WTC11 (cell line): ENCODE measurements around the gene PPTC7. TPM values are rescaled to one million over a fixed set of nuclear protein-coding genes. Genes with fewer than 3 reads are reported as not detected.

Source experiments
- ATAC-seq: fragments of 200-7000 bp; cut with Tn5 transposase; 2 replicates; pipeline ENCODE4 v1.10.0; 2021; ENCODE audit warnings: mild to moderate bottlenecking, moderate library complexity
- CTCF ChIA-PET: fragments of 300-600 bp; sonication (Branson Sonifier 250); formaldehyde crosslinking; loops from one replicate; lab custom pipeline; 2021; ENCODE audit warnings: antibody characterized with exemption; lab: Charles Lee
- POLR2A ChIA-PET: fragments of 350-600 bp; sonication (Branson Sonifier 250); formaldehyde crosslinking; loops from one replicate; lab custom pipeline; 2021; ENCODE audit warnings: antibody characterized with exemption; lab: Charles Lee
- DNase-seq: peaks from one replicate; pipeline ENCODE4 v3.0.0; 2021; ENCODE audit warnings: low spot score
- H3K27ac Mint-ChIP-seq: 2 replicates; pipeline ENCODE4 v1.8.0; 2021; ENCODE audit warnings: mixed read lengths
- H3K27me3 Mint-ChIP-seq: 2 replicates; pipeline ENCODE4 v1.8.0; 2021; ENCODE audit warnings: low read depth, mild to moderate bottlenecking, moderate library complexity, mixed read lengths
- H3K36me3 Mint-ChIP-seq: 2 replicates; pipeline ENCODE4 v1.8.0; 2021; ENCODE audit warnings: mixed read lengths
- H3K4me1 Mint-ChIP-seq: 2 replicates; pipeline ENCODE4 v1.8.0; 2022; ENCODE audit warnings: mixed read lengths
- H3K4me3 Mint-ChIP-seq: 2 replicates; pipeline ENCODE4 v1.8.0; 2021; ENCODE audit warnings: mild to moderate bottlenecking, moderate library complexity, mixed read lengths
- H3K9me3 Mint-ChIP-seq: 2 replicates; pipeline ENCODE4 v1.8.0; 2021; ENCODE audit warnings: mixed read lengths
- CBFB ChIP-seq: sonication (generic); formaldehyde crosslinking; IDR thresholded peaks from 2 replicates; pipeline ENCODE4 v1.8.1; 2022; ENCODE audit warnings: mild to moderate bottlenecking, low read depth, missing genetic modification reagents
- EMX1 ChIP-seq: fragments of 250-450 bp; sonication (Bioruptor Pico); IDR thresholded peaks from 2 replicates; pipeline ENCODE4 v1.8.0; 2021; ENCODE audit warnings: mild to moderate bottlenecking
- FOXJ3 ChIP-seq: sonication (generic); formaldehyde crosslinking; IDR thresholded peaks from 2 replicates; pipeline ENCODE4 v1.9.0; 2021; ENCODE audit warnings: missing genetic modification reagents, mild to moderate bottlenecking, borderline replicate concordance
- FOXK1 ChIP-seq: sonication (generic); formaldehyde crosslinking; IDR thresholded peaks from 2 replicates; pipeline ENCODE4 v1.8.0; 2022; ENCODE audit warnings: mild to moderate bottlenecking, moderate library complexity, missing genetic modification reagents
- GTF2I ChIP-seq: fragments of 250-450 bp; sonication (Bioruptor Pico); conservative IDR thresholded peaks from 2 replicates; pipeline ENCODE4 v1.4.0; 2021; ENCODE audit warnings: mild to moderate bottlenecking
- JUN ChIP-seq: sonication (generic); formaldehyde crosslinking; IDR thresholded peaks from 2 replicates; pipeline ENCODE4 v1.8.0; 2023; ENCODE audit warnings: mild to moderate bottlenecking, missing genetic modification reagents
- NFATC4 ChIP-seq: fragments of 250-450 bp; sonication (Bioruptor Pico); IDR thresholded peaks from 2 replicates; pipeline ENCODE4 v1.9.0; 2021; ENCODE audit warnings: mild to moderate bottlenecking
- RORB ChIP-seq: fragments of 250-450 bp; sonication (Bioruptor Pico); IDR thresholded peaks from 2 replicates; pipeline ENCODE4 v1.9.0; 2021; ENCODE audit warnings: mild to moderate bottlenecking
- SMAD3 ChIP-seq: sonication (generic); formaldehyde crosslinking; IDR thresholded peaks from 2 replicates; pipeline ENCODE4 v1.8.0; 2022; ENCODE audit warnings: missing genetic modification reagents, mild to moderate bottlenecking, borderline replicate concordance
- SOX15 ChIP-seq: fragments of 250-450 bp; sonication (Bioruptor Pico); IDR thresholded peaks from 2 replicates; pipeline ENCODE4 v1.9.0; 2021; ENCODE audit warnings: mild to moderate bottlenecking
- SP1 ChIP-seq: sonication (generic); formaldehyde crosslinking; conservative IDR thresholded peaks from 2 replicates; pipeline ENCODE4 v1.8.1; 2022; ENCODE audit warnings: missing genetic modification reagents
- TCF7 ChIP-seq: sonication (generic); formaldehyde crosslinking; IDR thresholded peaks from 2 replicates; pipeline ENCODE4 v1.8.0; 2022; ENCODE audit warnings: mild to moderate bottlenecking, low read depth, missing genetic modification reagents, moderate library complexity
- TEAD1 ChIP-seq: sonication (generic); formaldehyde crosslinking; IDR thresholded peaks from 2 replicates; pipeline ENCODE4 v1.8.0; 2022; ENCODE audit warnings: mild to moderate bottlenecking, missing genetic modification reagents
- TEAD4 ChIP-seq: sonication (generic); formaldehyde crosslinking; IDR thresholded peaks from 2 replicates; pipeline ENCODE4 v1.8.0; 2022; ENCODE audit warnings: mild to moderate bottlenecking, missing genetic modification reagents
- TP53 ChIP-seq: sonication (generic); formaldehyde crosslinking; IDR thresholded peaks from 2 replicates; pipeline ENCODE4 v1.8.1; 2023; ENCODE audit warnings: mild to moderate bottlenecking, missing genetic modification reagents
- USF2 ChIP-seq: sonication (generic); formaldehyde crosslinking; IDR thresholded peaks from 2 replicates; pipeline ENCODE4 v1.8.1; 2023; ENCODE audit warnings: mild to moderate bottlenecking, missing genetic modification reagents, moderate library complexity
- ZNF416 ChIP-seq: fragments of 250-450 bp; sonication (Bioruptor Pico); IDR thresholded peaks from 2 replicates; pipeline ENCODE4 v1.9.0; 2021; ENCODE audit warnings: mild to moderate bottlenecking, inconsistent platforms
- ZSCAN18 ChIP-seq: fragments of 250-450 bp; sonication (Bioruptor Pico); IDR thresholded peaks from 2 replicates; pipeline ENCODE4 v2.1.2; 2022; ENCODE audit warnings: mild to moderate bottlenecking, moderate library complexity
- total RNA-seq: library from RNA; stranded (reverse); gene quantifications from 3 replicates; pipeline ENCODE4 v1.2.3, GENCODE V29; 2021
- TF ChIP-seq, protein P1 (sequence below): sonication (generic); formaldehyde crosslinking; conservative IDR thresholded peaks from 2 replicates; pipeline ENCODE4 v1.8.1; 2023; ENCODE audit warnings: mild to moderate bottlenecking, low read depth, missing genetic modification reagents, moderate library complexity
- TF ChIP-seq, protein P2 (sequence below): sonication (generic); formaldehyde crosslinking; IDR thresholded peaks from 2 replicates; pipeline ENCODE4 v1.8.1; 2022; ENCODE audit warnings: mild to moderate bottlenecking, moderate library complexity, missing genetic modification reagents
- TF ChIP-seq, protein P3 (sequence below): sonication (generic); formaldehyde crosslinking; IDR thresholded peaks from 2 replicates; pipeline ENCODE4 v1.8.0; 2023; ENCODE audit warnings: missing genetic modification reagents
- TF ChIP-seq, protein P4 (sequence below): fragments of 250-450 bp; sonication (Bioruptor Pico); IDR thresholded peaks from 2 replicates; pipeline ENCODE4 v1.9.0; 2021; ENCODE audit warnings: mild to moderate bottlenecking
- TF ChIP-seq, protein P5 (sequence below): sonication (generic); formaldehyde crosslinking; IDR thresholded peaks from 2 replicates; pipeline ENCODE4 v1.8.1; 2023; ENCODE audit warnings: mild to moderate bottlenecking, missing genetic modification reagents

Gene PPTC7
- total RNA-seq, 1 experiment from 2014 or later, result 15.6 TPM

DNA sequence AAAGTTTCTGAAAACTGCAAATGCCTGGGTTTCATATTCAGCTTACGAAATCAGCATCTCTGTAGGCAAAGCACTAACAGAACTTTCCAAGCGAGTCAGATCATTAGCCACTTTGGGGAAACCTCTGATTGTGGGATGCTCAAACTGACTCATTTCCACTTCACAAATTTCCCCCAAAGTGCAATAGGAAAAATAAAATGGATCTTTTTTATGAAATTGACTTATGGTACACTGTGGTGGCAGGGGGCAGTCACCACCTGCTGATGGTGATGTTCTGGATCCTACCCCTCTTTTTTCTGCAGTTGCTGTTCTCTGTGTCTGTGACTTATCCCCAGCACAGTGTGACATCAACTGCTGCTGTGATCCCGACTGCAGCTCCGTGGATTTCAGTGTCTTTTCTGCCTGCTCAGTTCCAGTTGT is 36.4 kb upstream of the PPTC7 start:
- 0 out of 2 replicates have a peak, but pooled peaks cover 3% of the 10 kb centered on the region for H3K4me1 Mint-ChIP-seq
- TF ChIP-seq, protein P1, sequence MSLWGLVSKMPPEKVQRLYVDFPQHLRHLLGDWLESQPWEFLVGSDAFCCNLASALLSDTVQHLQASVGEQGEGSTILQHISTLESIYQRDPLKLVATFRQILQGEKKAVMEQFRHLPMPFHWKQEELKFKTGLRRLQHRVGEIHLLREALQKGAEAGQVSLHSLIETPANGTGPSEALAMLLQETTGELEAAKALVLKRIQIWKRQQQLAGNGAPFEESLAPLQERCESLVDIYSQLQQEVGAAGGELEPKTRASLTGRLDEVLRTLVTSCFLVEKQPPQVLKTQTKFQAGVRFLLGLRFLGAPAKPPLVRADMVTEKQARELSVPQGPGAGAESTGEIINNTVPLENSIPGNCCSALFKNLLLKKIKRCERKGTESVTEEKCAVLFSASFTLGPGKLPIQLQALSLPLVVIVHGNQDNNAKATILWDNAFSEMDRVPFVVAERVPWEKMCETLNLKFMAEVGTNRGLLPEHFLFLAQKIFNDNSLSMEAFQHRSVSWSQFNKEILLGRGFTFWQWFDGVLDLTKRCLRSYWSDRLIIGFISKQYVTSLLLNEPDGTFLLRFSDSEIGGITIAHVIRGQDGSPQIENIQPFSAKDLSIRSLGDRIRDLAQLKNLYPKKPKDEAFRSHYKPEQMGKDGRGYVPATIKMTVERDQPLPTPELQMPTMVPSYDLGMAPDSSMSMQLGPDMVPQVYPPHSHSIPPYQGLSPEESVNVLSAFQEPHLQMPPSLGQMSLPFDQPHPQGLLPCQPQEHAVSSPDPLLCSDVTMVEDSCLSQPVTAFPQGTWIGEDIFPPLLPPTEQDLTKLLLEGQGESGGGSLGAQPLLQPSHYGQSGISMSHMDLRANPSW, result no peak
- TF ChIP-seq JUN (CRISPR knock-in tag) (no peak), GTF2I (CRISPR knock-in tag) (no peak)
- TF ChIP-seq, all 79 proteins: peak for 0
- no peak overlapping the region for H3K27ac Mint-ChIP-seq
- DNase-seq (no peak), ATAC-seq (no peak)
- POLR2A ChIA-PET, result no interaction called here
- no peaks in the 10 kb centered on the region for H3K36me3 Mint-ChIP-seq
- CTCF ChIA-PET, result interaction anchor here (0.8 to 1.7 kb wide), 2 partner anchors 170 to 188 kb away, joined by 3 read pairs; partner anchors contain the start of gene ARPC3
- H3K27me3 Mint-ChIP-seq, result peaks cover 4% of the 10 kb centered on the region; the same call in 1 of the 2 replicates
- no peaks in the 10 kb centered on the region for H3K9me3 Mint-ChIP-seq
- H3K4me3 Mint-ChIP-seq, result no peak overlapping the region

DNA sequence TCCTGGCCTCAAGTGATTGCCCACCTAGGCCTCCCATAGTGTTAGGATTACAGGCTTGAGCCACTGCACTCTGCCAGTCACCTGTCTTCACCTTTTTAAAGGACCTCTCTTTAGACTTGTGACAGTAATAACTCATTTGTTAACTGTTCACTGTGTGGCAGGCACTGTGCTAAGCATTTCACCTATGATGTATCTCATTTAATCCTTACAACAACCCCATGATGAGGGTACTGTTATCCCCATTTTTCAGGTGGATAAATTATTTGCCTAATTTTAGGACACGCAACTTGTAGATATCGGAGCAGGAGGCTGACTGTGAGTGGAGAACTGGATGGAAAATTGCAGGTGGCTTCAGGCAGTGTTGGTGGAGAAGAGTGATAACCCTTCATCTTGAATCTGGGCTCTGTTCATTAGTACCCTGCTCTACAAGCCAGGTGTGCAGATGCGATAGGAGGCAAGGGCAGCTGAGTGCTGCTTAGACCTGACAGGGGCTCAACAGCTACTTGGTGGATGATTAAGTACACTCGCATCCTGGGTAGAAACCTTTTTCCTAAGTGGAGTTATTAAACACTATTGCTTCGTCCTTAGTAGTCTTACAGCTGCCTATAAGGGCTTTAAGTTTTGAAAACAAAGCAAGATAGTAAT is 33.5 kb upstream of the PPTC7 start:
- Mint-ChIP-seq H3K4me1 (0 out of 2 replicates have a peak, but pooled peaks cover 3% of the 10 kb centered on the region), H3K4me3 (no peak overlapping the region), H3K27ac (no peak overlapping the region), H3K27me3 (peaks cover 4% of the 10 kb centered on the region), H3K9me3 (no peaks in the 10 kb centered on the region), H3K36me3 (no peaks in the 10 kb centered on the region)
- TF ChIP-seq JUN (CRISPR knock-in tag) (no peak), TP53 (no peak), CBFB (CRISPR knock-in tag) (no peak), TCF7 (CRISPR knock-in tag) (no peak), EMX1 (CRISPR knock-in tag) (no peak), USF2 (CRISPR knock-in tag) (no peak), NFATC4 (CRISPR knock-in tag) (no peak), TEAD1 (no peak), RORB (CRISPR knock-in tag) (no peak)
- TF ChIP-seq, protein P2, sequence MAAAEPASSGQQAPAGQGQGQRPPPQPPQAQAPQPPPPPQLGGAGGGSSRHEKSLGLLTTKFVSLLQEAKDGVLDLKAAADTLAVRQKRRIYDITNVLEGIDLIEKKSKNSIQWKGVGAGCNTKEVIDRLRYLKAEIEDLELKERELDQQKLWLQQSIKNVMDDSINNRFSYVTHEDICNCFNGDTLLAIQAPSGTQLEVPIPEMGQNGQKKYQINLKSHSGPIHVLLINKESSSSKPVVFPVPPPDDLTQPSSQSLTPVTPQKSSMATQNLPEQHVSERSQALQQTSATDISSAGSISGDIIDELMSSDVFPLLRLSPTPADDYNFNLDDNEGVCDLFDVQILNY, result no peak
- TF ChIP-seq, protein P3, sequence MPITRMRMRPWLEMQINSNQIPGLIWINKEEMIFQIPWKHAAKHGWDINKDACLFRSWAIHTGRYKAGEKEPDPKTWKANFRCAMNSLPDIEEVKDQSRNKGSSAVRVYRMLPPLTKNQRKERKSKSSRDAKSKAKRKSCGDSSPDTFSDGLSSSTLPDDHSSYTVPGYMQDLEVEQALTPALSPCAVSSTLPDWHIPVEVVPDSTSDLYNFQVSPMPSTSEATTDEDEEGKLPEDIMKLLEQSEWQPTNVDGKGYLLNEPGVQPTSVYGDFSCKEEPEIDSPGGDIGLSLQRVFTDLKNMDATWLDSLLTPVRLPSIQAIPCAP, result no peak
- TF ChIP-seq, protein P4, sequence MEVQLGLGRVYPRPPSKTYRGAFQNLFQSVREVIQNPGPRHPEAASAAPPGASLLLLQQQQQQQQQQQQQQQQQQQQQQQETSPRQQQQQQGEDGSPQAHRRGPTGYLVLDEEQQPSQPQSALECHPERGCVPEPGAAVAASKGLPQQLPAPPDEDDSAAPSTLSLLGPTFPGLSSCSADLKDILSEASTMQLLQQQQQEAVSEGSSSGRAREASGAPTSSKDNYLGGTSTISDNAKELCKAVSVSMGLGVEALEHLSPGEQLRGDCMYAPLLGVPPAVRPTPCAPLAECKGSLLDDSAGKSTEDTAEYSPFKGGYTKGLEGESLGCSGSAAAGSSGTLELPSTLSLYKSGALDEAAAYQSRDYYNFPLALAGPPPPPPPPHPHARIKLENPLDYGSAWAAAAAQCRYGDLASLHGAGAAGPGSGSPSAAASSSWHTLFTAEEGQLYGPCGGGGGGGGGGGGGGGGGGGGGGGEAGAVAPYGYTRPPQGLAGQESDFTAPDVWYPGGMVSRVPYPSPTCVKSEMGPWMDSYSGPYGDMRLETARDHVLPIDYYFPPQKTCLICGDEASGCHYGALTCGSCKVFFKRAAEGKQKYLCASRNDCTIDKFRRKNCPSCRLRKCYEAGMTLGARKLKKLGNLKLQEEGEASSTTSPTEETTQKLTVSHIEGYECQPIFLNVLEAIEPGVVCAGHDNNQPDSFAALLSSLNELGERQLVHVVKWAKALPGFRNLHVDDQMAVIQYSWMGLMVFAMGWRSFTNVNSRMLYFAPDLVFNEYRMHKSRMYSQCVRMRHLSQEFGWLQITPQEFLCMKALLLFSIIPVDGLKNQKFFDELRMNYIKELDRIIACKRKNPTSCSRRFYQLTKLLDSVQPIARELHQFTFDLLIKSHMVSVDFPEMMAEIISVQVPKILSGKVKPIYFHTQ, result no peak
- no peak for ATAC-seq
- ChIA-PET POLR2A (no interaction called here), CTCF (no interaction called here)
- no peak for DNase-seq

GRCh38 chr12:110615171-110615570 is 32.1 kb upstream of the PPTC7 start:
- Mint-ChIP-seq H3K4me3 (0 out of 2 replicates have a peak overlapping the region, but pooled peaks have one; percentile 18), H3K36me3 (no peaks in the 10 kb centered on the region), H3K4me1 (0 out of 2 replicates have a peak, but pooled peaks cover 3% of the 10 kb centered on the region), H3K9me3 (no peaks in the 10 kb centered on the region), H3K27ac (no peak overlapping the region), H3K27me3 (peaks cover 4% of the 10 kb centered on the region)
- DNase-seq, result no peak
- ChIA-PET POLR2A (interaction anchor here (0.6 kb wide), 1 partner anchor 26 kb away, joined by 3 read pairs; no protein-coding TSS in a partner anchor), CTCF (no interaction called here)
- ATAC-seq, result no peak
- TF ChIP-seq SOX15 (CRISPR knock-in tag), result no peak
- TF ChIP-seq FOXK1 (CRISPR knock-in tag), result no peak
- TF ChIP-seq SP1 (CRISPR knock-in tag), result no peak
- no peak for TF ChIP-seq TEAD4
- TF ChIP-seq SMAD3 (CRISPR knock-in tag), result no peak
- TF ChIP-seq ZSCAN18, result no peak
- TF ChIP-seq ZNF416 (CRISPR knock-in tag), result no peak
- no peak for TF ChIP-seq FOXJ3 (CRISPR knock-in tag)
- TF ChIP-seq, protein P5, sequence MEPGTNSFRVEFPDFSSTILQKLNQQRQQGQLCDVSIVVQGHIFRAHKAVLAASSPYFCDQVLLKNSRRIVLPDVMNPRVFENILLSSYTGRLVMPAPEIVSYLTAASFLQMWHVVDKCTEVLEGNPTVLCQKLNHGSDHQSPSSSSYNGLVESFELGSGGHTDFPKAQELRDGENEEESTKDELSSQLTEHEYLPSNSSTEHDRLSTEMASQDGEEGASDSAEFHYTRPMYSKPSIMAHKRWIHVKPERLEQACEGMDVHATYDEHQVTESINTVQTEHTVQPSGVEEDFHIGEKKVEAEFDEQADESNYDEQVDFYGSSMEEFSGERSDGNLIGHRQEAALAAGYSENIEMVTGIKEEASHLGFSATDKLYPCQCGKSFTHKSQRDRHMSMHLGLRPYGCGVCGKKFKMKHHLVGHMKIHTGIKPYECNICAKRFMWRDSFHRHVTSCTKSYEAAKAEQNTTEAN (CRISPR knock-in tag), result no peak
